GM21381 (cell line): ENCODE data around the gene PAQR5.

Source experiments
- ATAC-seq: cut with Tn5 transposase; IDR thresholded peaks from one replicate; pipeline ENCODE4 v1.9.1; 2021; ENCODE audit warnings: mild to moderate bottlenecking, moderate library complexity; ENCODE audit not compliant: unreplicated experiment

The PAQR5 gene

DNA sequence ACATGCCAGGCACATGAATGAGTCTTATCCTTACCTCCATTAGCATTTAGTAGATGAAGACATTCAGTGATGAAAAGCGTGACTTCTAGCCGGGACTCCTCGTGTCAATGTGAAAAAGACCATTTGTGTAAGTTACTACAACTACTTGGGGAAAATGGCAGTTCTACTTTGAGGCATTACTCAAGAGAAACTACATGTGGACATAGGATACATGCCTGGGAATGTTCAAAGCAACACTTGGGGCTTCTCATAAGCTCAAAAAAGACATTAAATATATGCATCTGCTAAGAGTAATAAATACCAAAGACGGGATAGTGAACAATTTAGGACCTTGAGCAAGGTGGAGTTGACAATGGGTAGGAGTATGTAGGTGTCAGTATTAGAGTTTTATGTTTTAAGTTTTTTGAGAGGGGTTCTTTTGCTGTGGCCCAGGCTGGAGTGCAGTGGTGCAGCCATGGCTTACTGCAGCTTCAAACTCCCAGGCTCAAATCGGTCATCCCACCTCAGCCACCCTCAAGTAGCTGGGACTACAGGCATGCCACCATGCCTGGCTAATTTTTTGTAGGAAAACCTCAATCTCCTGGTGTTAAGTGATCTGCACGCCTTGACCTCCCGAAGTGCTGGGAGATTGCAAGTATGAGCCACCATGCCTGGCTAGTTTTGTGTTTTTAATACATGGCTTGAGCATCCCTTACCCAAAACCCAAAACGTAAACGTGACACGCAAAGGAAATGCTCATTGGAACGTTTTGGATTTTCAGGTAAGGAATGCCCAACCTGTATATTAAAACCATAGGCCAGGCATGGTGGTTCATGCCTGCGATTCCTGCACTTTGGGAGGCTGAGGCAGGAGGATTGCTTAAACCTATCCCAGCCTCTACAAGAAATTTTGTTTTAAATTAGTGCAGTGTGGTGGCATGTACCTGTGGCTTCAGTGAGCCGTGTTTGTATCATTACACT lies 157.8 kb downstream of the PAQR5 start:
- no peak for ATAC-seq
